HL-60 (cell line): ENCODE measurements around the gene NFATC1.

ENCODE experiments used
- POLR2AphosphoS5 ChIP-seq: IDR thresholded peaks from 2 replicates; pipeline ENCODE4 v1.6.1; 2012; ENCODE audit warnings: low read depth
- TF ChIP-seq, protein P1 (sequence below): IDR thresholded peaks from 2 replicates; pipeline ENCODE4 v1.6.1; 2012; ENCODE audit warnings: low read depth; ENCODE audit not compliant: insufficient replicate concordance
- TF ChIP-seq, protein P2 (sequence below): IDR thresholded peaks from one replicate; pipeline ENCODE4 v1.5.1; 2011; ENCODE audit warnings: low read length, control low read depth, inconsistent platforms; ENCODE audit not compliant: insufficient read depth

DNA sequence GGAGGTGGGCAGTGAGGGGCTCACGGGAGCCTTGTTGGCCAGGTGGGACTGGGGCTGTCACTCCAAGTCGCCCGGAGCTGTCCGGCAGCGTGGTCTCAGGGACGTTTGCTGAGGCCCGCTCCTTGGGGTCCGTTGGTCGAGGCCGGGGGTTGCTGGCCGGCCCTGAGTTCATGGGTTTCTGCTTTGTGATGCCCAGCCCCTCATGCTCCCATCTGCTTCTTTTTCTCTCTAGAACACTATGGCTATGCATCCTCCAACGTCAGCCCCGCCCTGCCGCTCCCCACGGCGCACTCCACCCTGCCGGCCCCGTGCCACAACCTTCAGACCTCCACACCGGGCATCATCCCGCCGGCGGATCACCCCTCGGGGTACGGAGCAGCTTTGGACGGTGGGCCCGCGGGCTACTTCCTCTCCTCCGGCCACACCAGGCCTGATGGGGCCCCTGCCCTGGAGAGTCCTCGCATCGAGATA lies 14.5 kb downstream of the NFATC1 start:
- TF ChIP-seq, protein P1, sequence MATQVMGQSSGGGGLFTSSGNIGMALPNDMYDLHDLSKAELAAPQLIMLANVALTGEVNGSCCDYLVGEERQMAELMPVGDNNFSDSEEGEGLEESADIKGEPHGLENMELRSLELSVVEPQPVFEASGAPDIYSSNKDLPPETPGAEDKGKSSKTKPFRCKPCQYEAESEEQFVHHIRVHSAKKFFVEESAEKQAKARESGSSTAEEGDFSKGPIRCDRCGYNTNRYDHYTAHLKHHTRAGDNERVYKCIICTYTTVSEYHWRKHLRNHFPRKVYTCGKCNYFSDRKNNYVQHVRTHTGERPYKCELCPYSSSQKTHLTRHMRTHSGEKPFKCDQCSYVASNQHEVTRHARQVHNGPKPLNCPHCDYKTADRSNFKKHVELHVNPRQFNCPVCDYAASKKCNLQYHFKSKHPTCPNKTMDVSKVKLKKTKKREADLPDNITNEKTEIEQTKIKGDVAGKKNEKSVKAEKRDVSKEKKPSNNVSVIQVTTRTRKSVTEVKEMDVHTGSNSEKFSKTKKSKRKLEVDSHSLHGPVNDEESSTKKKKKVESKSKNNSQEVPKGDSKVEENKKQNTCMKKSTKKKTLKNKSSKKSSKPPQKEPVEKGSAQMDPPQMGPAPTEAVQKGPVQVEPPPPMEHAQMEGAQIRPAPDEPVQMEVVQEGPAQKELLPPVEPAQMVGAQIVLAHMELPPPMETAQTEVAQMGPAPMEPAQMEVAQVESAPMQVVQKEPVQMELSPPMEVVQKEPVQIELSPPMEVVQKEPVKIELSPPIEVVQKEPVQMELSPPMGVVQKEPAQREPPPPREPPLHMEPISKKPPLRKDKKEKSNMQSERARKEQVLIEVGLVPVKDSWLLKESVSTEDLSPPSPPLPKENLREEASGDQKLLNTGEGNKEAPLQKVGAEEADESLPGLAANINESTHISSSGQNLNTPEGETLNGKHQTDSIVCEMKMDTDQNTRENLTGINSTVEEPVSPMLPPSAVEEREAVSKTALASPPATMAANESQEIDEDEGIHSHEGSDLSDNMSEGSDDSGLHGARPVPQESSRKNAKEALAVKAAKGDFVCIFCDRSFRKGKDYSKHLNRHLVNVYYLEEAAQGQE, result no peak
- TF ChIP-seq, protein P2, sequence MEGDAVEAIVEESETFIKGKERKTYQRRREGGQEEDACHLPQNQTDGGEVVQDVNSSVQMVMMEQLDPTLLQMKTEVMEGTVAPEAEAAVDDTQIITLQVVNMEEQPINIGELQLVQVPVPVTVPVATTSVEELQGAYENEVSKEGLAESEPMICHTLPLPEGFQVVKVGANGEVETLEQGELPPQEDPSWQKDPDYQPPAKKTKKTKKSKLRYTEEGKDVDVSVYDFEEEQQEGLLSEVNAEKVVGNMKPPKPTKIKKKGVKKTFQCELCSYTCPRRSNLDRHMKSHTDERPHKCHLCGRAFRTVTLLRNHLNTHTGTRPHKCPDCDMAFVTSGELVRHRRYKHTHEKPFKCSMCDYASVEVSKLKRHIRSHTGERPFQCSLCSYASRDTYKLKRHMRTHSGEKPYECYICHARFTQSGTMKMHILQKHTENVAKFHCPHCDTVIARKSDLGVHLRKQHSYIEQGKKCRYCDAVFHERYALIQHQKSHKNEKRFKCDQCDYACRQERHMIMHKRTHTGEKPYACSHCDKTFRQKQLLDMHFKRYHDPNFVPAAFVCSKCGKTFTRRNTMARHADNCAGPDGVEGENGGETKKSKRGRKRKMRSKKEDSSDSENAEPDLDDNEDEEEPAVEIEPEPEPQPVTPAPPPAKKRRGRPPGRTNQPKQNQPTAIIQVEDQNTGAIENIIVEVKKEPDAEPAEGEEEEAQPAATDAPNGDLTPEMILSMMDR, result no peak
- no peak for TF ChIP-seq POLR2AphosphoS5
